IPS-15b (cell line): Measurements from ENCODE around the gene YRDC.
A peak's percentile ranks its signal among the peaks of the same experiment; 100 is the strongest.

ENCODE experiments used
- H3K27me3 ChIP-seq: one replicate; pipeline ENCODE4 v1.6.1; 2013; ENCODE audit warnings: low read length; ENCODE audit not compliant: control insufficient read depth, insufficient read depth
- H3K36me3 ChIP-seq: one replicate; pipeline ENCODE4 v1.6.1; 2013; ENCODE audit warnings: low read length; ENCODE audit not compliant: control insufficient read depth, insufficient read depth
- H3K4me1 ChIP-seq: one replicate; pipeline ENCODE4 v1.6.1; 2013; ENCODE audit warnings: mild to moderate bottlenecking, low read length; ENCODE audit not compliant: control insufficient read depth, insufficient read depth
- H3K4me3 ChIP-seq: one replicate; pipeline ENCODE4 v1.5.1; 2013; ENCODE audit warnings: low read depth, low read length
- H3K9ac ChIP-seq: one replicate; pipeline ENCODE4 v1.6.1; 2013; ENCODE audit warnings: low read depth, mild to moderate bottlenecking, low read length
- H3K9me3 ChIP-seq: one replicate; pipeline ENCODE4 v1.6.1; 2013; ENCODE audit warnings: mild to moderate bottlenecking, low read length; ENCODE audit not compliant: control insufficient read depth, insufficient read depth

The YRDC gene

GRCh38 chr1:37814252-37814651 lies 6.2 kb upstream of the YRDC start:
- H3K4me1 ChIP-seq = peaks cover 2% of the 10 kb centered on the region
- no peak overlapping the region for H3K4me3 ChIP-seq
- H3K9ac ChIP-seq = no peak overlapping the region
- H3K9me3 ChIP-seq = no peaks in the 10 kb centered on the region
- H3K27me3 ChIP-seq = no peaks in the 10 kb centered on the region
- H3K36me3 ChIP-seq = peaks cover 3% of the 10 kb centered on the region

DNA sequence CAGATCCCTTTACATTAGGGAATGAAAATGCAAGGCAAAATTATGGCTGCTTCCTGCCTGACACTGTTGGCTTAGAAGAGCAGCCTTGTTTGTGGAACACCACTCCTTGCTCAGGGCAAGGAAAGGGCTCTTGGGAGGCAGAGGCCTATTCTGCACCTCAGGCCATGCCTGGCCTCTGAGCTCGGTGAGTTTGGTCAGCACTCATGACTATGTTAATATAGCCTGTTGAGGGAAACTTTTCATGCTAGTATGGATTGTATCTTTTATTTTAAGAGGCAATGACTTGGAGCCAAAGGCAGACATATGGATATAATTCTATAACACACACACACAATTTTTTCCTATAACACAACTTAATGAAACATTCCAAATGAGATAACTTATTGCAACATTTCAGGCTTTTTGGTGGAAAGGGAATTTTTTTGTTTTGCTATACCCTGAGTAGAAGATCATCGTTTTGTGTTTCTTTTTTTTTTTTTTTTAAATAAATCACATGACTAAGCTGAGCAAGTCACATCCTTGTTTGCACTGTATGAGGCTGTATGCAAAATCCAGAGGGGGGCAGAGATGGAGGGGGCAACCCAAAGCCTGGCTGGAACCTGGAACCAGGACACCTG lies 5.6 kb upstream of the YRDC start:
- Histone ChIP-seq H3K9me3 (no peaks in the 10 kb centered on the region), H3K27me3 (no peaks in the 10 kb centered on the region), H3K4me1 (peaks cover 2% of the 10 kb centered on the region), H3K36me3 (peaks cover 3% of the 10 kb centered on the region), H3K4me3 (no peak overlapping the region), H3K9ac (no peak overlapping the region)

- no peaks in the 10 kb centered on the region for H3K9me3 ChIP-seq
- H3K9ac ChIP-seq = no peak overlapping the region
- no peak overlapping the region for H3K4me3 ChIP-seq
- H3K4me1 ChIP-seq = peaks cover 3% of the 10 kb centered on the region
- no peaks in the 10 kb centered on the region for H3K27me3 ChIP-seq
- H3K36me3 ChIP-seq = peaks cover 6% of the 10 kb centered on the region
Observed at GRCh38 chr1:37811027-37811655, 3.1 kb upstream of the YRDC start.

- Histone ChIP-seq H3K9ac (no peak overlapping the region), H3K4me3 (no peak overlapping the region), H3K9me3 (no peaks in the 10 kb centered on the region), H3K36me3 (peaks cover 18% of the 10 kb centered on the region), H3K27me3 (no peaks in the 10 kb centered on the region), H3K4me1 (peaks cover 3% of the 10 kb centered on the region)
Observed at GRCh38 chr1:37809942-37810341, 1.9 kb upstream of the YRDC start.

DNA sequence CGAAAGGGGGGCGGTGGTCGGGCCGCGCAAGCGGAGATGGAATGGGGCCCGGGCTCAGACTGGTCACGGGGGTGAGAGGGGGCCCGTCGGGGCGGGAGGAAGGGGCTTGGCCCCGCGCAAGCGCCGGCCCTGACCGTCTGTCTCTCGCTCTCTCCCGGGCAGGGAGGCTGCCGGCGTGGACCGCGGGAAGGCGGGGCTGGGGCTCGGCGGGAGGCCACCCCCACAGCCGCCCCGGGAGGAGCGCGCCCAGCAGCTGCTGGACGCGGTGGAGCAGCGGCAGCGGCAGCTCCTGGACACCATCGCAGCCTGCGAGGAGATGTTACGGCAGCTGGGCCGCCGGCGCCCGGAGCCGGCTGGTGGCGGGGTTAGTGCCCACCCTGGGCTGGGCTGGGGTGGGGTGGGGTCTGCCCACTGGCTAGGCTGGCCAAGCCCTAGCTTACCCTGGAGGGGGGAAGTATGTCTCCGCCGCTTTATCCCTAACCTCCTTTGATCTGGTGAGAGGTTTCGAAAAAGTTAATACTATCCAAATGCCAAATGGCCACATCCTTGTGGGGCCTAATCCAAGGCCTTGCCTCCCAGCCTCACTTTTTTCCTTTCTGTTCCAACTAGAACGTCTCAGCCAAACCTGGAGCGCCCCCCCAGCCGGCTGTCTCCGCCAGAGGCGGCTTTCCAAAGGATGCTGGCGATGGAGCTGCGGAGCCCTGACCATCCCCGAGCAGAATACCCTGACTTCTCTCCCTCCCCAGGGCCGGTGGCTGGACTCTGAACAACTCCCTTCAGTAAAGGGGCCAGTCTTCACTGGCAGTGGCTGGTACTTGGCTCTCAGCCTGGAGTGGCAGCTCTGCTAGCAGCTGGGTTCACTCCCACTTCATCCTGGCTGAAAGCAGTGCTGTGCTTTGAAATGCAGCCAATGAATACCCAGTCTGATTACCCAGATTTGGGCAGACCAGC lies 636 bp upstream of the YRDC start:
- peak overlapping the region; percentile 94 for H3K4me3 ChIP-seq
- H3K36me3 ChIP-seq = peaks cover 30% of the 10 kb centered on the region
- H3K27me3 ChIP-seq = no peaks in the 10 kb centered on the region

GRCh38 chr1:37807220-37807554 lies 821 bp downstream of the YRDC start:
- H3K36me3 ChIP-seq = peaks cover 41% of the 10 kb centered on the region
- H3K9ac ChIP-seq = peak overlapping the region; percentile 87
- H3K4me1 ChIP-seq = peaks cover 3% of the 10 kb centered on the region
- H3K27me3 ChIP-seq = no peaks in the 10 kb centered on the region
- H3K4me3 ChIP-seq = peak overlapping the region; percentile 94
- no peaks in the 10 kb centered on the region for H3K9me3 ChIP-seq

More for the DNA sequence above, 636 bp upstream of the YRDC start:
- H3K4me1 ChIP-seq = peaks cover 3% of the 10 kb centered on the region
- H3K9ac ChIP-seq = peak overlapping the region; percentile 9
- H3K9me3 ChIP-seq = no peaks in the 10 kb centered on the region

DNA sequence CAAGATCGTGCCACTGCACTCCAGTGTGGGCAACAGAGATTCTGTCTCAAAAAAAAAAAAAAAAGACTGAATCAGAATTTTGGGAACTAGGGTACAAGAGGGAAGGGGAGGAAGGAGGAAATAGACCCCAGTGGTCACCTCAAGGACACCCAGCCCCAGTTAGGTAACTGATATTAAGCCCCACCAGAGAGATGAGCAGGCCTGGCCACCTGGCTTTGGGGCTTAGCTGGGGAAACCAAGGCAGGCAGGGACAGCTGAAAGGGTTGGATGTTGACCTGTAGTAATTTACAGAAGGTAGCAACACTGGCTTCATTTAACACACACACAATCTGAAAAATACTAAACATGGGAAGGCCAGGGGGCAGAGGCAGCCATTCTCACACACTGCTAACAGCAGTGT lies 5.6 kb downstream of the YRDC start:
- no peaks in the 10 kb centered on the region for H3K9me3 ChIP-seq
- H3K4me3 ChIP-seq = no peak overlapping the region
- H3K4me1 ChIP-seq = peaks cover 3% of the 10 kb centered on the region
- H3K27me3 ChIP-seq = no peaks in the 10 kb centered on the region
- peaks cover 55% of the 10 kb centered on the region for H3K36me3 ChIP-seq
- H3K9ac ChIP-seq = no peak overlapping the region

- Histone ChIP-seq H3K27me3 (peaks cover 11% of the 10 kb centered on the region), H3K9ac (no peak overlapping the region), H3K4me1 (no peaks in the 10 kb centered on the region), H3K4me3 (no peak overlapping the region), H3K36me3 (peaks cover 18% of the 10 kb centered on the region), H3K9me3 (no peaks in the 10 kb centered on the region)
Observed at GRCh38 chr1:37797750-37798345, 10.2 kb downstream of the YRDC start.

GRCh38 chr1:37795340-37796125 lies 12.5 kb downstream of the YRDC start:
- peaks cover 9% of the 10 kb centered on the region for H3K36me3 ChIP-seq
- no peak overlapping the region for H3K9ac ChIP-seq
- H3K4me3 ChIP-seq = peak overlapping the region; percentile 57

DNA sequence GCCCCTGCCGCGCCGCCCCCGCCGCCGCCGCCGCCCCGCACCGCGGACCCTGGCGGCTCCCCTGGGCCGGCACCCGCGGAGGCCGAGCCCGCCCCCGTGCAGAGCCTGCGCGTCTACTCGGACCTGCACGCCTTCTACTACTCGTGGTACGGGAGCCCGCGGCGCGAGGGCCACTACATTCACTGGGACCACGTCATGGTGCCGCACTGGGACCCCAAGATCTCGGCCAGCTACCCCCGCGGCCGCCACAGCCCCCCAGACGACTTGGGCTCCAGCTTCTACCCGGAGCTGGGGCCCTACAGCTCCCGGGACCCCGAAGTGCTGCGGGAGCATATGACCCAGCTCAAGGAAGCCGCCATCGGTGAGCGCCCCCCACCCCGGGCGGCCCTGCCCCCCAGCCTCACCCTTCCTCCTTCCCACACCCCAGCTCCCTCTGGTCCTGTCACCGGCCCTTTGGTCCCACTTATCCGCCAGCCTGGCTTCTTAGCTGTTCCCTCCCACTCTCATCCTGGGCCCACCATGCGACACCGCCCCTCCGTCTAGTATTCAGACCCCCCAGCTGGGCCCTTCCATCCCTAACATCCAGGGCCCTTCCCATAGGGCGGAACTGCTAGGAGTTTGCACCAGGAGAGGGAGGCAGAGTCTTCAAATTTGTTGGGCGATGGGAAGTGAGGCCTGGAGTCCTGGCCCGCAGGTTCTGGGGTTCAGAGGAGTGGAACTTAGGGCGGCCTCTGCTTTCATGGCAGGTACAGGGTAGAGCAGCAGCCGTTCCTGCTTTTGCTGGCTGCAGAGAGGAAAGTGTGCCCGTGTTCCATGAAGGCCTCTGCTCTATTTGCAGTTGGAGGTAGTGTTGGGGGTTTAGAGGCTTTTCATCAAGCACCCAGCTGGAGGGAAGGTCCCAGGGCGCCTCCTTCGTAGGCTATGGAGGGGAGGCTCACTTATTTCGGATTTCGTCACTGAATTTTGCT lies 13.4 kb downstream of the YRDC start:
- no peak overlapping the region for H3K9ac ChIP-seq
- peaks cover 35% of the 10 kb centered on the region for H3K27me3 ChIP-seq
- H3K4me3 ChIP-seq = peak overlapping the region; percentile 57
- no peaks in the 10 kb centered on the region for H3K9me3 ChIP-seq
- H3K4me1 ChIP-seq = no peaks in the 10 kb centered on the region
- peaks cover under 1% of the 10 kb centered on the region for H3K36me3 ChIP-seq

More at GRCh38 chr1:37795340-37796125, 12.5 kb downstream of the YRDC start:
- no peaks in the 10 kb centered on the region for H3K4me1 ChIP-seq
- no peaks in the 10 kb centered on the region for H3K9me3 ChIP-seq
- peaks cover 32% of the 10 kb centered on the region for H3K27me3 ChIP-seq
